GM19324 (cell line): ENCODE measurements around the gene FZD10.

Source experiments
- ATAC-seq: cut with Tn5 transposase; IDR thresholded peaks from one replicate; pipeline ENCODE4 v1.9.1; 2021; ENCODE audit warnings: mild to moderate bottlenecking, moderate library complexity; ENCODE audit not compliant: unreplicated experiment, low FRiP score

Gene FZD10

DNA sequence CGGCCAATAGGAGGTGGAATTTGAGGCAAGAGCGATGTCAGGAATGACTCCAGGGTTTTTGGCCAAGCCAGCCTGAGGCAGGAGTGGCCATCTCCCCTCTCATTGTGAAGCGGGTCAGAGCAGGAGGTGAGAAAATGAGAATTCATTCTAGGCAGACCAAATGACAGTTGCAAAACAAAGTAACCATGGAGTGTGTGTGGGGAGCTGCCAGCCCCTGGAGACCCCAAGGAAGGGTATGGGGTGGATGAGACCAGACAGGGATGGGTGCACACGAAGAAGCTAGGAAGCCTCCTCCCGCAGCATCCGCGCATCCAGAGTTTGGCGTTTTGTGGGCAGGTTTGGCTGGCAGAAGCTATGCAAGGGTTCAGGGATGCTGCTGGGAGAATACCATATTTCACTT is 38.8 kb downstream of the FZD10 start:
- ATAC-seq, result no peak

GRCh38 chr12:130202201-130202600 is 39.9 kb downstream of the FZD10 start:
- no peak for ATAC-seq

GRCh38 chr12:130203151-130203550 is 40.9 kb downstream of the FZD10 start:
- ATAC-seq, result no peak

GRCh38 chr12:130204541-130204953 is 42.3 kb downstream of the FZD10 start:
- ATAC-seq, result no peak

- ATAC-seq, result no peak
Observed at GRCh38 chr12:130205495-130205894, 43.2 kb downstream of the FZD10 start.

- no peak for ATAC-seq
Observed at GRCh38 chr12:130212384-130212989, 50.2 kb downstream of the FZD10 start.

DNA sequence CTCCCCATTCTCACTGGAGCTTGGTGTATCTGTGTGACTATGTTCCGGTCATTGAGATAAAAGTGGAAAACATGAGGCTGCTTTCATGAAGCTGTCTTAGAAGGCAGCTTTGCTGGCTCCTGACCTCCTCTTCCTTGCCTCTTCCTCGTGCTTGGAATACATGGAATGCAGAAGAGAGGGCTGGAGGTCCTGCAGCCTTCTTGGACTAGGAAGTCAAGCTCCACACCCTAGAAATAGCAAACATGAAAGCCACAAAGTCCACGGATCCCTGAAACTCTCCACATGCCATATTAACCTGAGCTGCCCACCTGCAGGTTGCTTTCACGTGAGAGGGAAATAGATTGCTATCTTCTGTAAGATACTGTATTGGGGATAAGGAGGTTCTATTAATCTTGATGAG is 51.0 kb downstream of the FZD10 start:
- ATAC-seq, result no peak

GRCh38 chr12:130214686-130215395 is 52.6 kb downstream of the FZD10 start:
- ATAC-seq, result no peak
